GM21619 (cell line): Measurements from ENCODE around the gene PYGM.

Experiments
- ATAC-seq: cut with Tn5 transposase; IDR thresholded peaks from one replicate; pipeline ENCODE4 v1.9.1; 2021; ENCODE audit not compliant: unreplicated experiment

The PYGM gene

DNA sequence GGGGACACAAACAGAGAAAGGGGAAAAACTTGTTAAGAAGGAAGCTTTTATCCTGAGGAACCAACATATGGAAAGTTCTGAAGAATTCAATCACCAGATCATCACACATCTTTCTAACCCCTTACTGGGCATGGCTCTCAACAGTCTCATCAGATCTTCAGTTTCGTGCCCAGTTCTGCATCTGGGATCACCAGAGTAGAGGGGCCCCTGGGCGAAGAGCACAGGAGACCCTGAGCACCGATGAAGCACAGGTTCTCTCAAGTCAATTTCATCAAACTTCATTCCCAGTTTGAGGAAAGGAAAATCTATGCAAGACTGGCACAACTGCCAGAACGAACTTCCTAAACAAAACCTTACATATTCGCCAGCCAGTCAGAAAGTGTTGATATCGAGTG lies 8.5 kb upstream of the PYGM start:
- no peak for ATAC-seq

DNA sequence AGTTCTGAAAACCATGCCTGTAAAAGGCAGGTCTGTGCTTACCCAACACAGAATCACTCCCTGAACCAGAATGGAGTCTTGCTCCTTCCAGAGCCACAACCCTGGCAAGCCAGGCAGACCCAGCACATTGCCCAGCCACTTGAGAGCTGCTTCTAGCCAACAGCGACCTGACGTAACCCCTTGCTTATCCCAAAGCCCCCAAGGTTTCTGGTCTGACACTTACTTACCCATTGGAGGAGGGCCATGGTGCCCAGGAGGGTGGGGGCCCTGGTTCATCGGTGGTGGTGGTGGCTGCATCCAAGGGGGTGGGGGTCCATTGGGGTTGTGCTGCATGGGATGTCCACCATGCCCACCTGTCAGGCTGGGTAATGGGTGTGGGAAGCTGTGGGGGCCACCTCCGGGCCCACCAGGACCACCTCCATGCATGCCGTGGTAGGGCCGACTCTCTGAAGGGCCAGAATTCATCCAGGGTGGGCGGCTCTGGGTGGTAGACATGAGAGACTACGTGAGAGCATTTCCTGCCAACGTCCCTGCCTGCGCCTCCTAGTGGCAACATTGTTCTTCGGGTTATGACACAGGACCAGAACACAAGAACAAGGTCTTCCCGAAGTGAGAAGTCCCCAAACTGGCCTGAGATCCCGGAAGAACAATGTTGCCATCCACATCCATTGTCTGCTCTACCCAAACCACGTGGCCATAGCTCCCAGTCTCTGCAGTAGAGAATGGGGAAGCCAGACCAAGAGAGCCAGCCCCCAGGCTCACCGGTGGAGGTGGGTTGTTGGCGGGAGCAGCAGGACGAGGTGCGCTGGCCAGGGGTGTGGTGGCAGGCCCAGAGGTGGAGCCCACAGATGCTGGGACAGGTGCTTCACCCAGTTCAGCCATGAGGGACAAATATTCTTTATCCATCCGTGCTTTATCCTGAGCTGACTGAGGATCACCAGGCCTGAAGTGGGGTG lies 7.8 kb upstream of the PYGM start:
- ATAC-seq: no peak

DNA sequence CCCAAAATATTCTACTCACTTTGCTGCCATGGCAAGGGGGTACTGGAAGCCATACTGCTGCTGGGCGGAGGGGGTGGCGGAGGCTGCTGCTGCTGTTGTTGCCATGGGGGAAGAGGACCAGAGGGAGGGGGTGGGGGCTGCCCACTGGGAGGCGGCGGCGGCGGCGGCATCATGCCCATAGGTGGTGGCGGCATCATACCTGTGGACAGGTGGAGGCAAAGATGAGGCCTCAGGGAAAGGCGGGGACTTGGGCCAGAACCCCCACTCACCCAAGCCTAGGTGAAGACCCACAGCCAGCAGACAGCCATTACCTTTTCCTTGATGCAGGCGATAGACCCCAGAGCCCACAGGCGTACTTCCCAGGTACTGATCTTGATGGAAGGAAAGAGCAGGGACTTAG lies 7.1 kb upstream of the PYGM start:
- ATAC-seq: no peak

DNA sequence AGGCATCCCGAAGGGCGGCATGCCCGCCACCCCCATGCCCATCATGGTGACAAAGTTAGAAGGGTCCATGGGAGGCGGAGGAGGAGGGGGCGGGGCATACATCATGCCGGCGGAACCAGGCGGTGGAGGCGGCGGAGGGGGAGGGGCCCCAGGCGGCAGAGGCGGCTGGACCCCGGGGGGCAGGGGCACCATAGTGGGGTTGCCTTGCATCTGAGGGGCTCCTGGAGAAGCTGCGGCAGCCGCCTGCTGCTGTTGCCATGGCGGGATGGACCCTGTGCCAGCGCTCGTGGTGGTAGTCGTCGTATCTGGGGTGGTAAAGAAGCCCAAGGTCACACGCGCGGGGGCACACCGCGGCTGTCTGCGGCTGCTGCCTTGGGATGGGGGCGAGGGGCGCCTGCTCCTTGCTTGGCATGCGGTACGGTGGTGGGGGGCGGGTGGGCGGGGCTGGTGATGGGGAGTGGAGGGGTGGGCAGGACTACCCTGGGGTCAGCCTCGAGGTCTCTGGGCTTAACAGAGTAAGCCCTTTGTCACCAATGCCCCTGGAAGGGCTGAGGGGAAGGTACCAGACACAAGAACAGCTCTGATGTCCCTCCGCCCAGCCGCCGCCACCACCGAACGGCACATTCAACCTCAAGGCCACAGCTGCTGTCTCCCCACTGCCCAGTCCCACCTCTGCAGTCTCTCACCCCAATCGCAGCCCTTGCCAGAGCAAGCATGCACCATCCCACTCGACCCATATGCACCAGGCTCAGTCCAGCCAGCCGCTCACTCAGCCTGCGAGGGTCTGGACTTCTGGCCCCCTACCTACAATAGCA lies 6.3 kb upstream of the PYGM start:
- ATAC-seq: no peak

DNA sequence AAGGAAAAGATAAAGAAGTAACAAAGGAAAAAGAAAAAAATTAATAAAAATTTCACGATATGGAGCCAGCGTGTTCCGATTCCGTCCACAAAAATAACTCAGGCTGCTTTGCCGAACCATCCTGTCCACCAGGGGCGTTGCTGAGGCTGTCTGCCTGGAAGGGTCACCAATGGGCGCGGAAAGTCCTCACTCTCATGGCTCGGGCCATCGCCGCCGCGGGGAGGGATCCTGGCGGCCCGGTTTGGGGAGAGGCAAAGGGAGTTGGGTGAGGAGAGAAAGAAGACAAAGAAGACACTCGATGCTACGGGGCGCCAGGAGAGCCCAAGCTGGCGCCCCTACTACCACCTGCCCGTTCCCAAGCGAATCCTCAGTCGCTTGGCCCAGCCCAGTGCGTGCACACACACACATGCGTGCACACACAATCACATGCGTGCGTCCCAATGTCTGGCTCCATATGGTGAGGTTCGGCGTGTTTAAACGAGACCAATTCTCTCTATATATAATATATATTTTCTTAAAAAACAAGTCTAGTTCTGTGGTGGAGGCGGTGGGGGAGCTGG lies 5.6 kb upstream of the PYGM start:
- ATAC-seq: no peak

DNA sequence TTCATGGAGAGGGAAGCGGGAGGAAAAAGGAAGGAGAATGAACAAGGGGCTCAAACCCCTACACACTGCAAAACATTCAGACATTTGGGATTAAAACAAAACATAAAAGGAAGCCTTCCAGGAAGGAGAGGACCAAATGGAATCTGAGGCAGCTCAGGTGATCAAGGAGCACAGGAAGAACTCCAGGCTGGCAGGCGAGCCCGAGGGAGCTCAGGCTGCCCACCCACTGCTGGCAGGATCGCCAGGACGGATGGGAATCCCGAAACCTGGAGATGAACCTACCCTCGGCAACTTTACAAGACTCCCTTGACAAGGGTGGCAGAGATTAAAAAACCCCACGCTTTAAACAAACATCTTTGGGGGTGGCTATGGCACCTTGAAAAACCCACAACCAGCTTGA lies 5.0 kb upstream of the PYGM start:
- ATAC-seq: no peak

DNA sequence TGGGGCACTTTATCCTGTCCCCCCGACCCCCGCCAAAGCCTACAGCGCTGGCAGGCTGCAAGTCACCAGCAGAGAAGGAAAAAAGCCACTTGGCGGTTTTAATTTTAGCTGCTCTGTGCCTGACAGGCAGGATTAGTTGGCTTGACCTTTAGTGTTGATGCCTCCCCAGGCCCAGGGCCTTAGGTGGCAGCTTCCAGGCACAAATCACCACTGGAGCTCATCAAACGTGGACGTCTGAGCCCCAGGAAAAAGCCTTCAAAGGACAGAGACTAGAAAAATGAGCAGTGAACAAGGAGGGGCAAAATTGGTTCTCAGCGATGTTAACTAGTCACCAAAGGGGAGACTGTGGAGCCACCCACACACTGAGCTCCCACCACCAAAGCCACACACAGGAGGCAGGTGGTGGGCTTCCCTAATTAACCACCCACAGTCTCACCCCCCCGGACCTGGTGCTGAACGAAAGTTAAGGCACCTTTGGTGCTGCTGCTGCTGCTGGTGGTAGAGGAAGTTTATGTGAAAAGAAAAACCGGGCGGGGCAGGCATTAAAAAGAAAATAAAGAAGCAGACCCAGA lies 4.4 kb upstream of the PYGM start:
- ATAC-seq: no peak

DNA sequence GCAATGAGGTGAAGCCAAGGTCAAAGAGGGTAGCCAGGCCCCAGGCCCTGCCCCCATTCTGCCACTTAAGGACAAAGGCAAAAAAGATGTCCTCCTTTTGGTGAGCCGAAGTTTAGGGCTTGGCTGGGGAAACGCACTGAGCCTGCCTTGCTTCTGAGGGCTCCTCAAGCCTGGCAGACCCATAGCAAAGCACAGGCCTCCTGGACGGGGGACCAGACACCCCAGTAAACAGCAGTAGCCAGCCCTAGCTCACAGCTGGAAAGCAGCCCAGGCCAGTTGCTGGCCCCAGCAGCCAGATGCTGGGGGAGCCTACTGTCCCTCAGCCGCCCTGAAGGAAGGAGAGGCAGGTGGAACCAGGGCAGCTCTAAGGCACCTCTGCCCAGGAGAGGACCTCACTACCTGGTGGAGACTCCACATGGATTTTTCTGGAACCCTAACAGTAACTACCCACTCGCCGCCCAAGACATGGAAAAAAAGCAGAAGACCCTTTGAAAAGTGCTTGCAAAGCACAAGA lies 3.8 kb upstream of the PYGM start:
- no peak for ATAC-seq

DNA sequence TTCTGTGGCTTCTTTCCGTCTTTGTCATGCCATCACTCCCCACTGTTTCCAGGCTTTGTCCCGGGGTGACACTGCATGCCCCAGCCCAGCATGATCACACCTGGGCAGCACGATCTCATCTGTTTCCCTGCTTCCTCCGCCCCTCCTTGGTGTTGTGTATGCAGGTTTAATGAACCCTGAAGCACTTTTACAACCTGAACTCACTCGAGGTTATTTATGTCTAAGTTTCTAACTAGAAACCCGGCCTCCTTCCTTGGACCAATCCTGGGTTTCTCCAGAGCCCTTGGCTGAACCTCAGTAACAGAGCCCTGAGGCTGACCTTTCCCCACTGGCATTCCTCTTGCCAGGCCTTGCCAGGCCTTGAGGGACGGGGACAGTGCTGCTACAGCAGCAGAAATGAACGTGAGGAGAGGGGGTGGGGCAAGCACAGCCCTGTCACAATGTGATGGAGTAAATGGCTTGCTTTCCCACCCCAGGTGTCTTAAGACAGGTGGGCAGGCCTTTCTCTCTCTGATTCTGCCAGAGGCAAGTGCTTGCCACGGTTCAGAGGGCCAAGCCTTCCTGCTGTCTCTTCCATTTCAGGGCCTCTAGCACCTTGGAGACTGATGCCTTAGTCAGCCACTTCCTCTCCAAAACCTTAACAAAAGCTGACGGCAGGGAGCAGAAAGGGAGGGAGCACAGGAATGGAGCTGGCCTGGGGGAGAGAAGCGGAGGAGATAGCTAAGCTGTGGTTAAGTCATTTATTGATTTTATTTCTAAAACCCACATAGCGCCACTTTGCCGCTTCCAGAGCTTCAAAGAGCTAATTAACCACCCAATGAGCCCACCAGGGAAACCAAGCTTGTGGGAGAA lies 3.1 kb upstream of the PYGM start:
- no peak for ATAC-seq

- ATAC-seq: no peak
Measured at GRCh38 chr11:64762277-64762673, 2.5 kb upstream of the PYGM start.

DNA sequence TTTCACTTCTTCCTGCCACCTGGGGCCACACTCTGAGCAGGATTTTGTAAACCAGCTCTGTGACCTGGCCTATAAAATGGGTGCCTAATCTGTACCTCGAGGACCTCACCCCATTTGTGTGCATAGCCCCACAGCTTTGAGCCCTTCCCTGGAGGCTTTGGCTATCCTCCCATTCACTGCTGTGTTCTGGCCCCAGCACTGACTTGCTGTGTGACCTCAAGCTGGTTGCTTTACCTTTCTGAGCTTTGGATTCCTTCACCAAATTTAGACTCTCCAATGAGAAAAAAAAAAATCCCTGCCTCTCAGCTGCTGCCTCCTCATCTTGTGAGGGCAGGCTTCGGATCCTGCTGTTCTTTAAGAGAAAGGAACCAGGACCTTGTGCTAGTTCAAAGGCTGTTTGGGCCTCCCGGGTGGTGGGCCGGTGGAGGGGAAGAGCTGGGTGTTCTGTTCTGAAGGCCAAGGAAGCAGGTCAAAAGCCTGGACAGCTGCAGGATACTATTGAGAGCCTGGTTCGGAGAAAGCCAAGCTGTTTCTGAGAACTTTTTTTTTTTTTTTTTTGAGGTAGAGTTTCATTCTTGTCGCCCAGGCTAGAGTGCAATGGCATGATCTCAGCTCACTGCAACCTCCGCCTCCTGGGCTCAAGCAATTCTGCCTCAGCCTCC lies 1.1 kb upstream of the PYGM start:
- ATAC-seq: no peak

DNA sequence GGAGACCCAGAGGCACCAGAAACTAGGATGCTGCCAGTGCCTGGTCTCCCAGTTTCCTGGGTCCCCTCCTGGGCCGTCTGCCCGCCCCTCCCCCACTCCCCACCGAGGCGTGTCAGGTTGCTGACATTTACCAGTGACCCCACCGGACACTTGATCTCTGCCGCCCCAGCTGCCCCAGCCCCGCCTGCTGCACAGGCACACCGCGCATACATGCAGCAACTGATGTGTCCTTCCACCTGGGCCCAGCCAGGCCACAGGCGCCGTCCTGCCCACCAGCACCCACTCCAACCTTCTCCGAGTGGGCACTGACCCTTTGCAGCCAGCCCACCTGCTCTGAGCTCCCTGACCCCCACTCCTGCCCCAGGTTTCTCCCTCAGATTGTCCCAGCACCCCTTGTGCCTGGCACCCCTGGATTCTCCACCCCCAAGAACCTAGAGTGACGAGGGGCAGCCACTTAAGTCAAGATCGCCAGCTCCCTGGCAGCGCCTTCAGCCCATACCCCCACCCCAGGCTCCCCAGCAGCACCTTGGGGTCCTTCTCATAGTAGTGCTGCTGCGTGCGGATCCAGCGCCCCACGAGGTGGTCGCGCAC lies 548 bp downstream of the PYGM start:
- no peak for ATAC-seq

DNA sequence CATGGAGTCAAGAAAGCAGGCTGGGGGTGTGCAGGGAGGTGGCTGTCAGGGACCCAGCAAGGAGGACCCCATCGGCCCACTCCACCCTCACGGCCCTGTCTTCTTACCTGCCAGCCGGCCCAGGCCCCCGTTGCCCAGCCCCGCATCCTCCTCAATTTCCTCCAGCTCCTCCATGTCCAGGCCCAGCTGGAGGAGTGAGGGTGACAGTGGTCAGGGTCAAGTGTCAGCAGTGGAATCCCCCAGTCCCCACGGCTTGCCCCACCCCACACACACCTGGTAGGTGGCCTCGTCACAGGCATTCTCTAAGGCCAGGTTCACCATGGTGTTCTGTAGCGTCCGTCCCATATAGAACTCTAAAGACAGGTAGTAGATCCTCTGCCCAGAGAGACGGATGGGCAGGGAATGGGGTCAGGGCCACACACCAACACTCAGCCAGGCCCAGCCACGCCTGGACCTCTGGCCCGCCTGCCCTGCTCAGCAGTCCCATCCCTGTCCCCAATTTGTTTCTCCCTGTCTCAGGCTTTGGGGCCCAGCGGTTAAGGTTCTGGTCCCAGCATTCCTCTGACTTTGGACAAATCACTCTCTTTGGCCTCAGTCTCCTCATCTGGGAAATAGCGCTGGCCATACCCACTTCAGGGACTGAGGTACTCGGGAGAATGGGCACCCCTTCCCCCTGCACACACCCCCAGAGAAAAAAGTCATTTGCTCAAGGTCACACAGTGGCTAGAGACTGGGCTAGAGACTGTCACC lies 1.3 kb downstream of the PYGM start:
- no peak for ATAC-seq

GRCh38 chr11:64757549-64758329 lies 2.0 kb downstream of the PYGM start:
- no peak for ATAC-seq

DNA sequence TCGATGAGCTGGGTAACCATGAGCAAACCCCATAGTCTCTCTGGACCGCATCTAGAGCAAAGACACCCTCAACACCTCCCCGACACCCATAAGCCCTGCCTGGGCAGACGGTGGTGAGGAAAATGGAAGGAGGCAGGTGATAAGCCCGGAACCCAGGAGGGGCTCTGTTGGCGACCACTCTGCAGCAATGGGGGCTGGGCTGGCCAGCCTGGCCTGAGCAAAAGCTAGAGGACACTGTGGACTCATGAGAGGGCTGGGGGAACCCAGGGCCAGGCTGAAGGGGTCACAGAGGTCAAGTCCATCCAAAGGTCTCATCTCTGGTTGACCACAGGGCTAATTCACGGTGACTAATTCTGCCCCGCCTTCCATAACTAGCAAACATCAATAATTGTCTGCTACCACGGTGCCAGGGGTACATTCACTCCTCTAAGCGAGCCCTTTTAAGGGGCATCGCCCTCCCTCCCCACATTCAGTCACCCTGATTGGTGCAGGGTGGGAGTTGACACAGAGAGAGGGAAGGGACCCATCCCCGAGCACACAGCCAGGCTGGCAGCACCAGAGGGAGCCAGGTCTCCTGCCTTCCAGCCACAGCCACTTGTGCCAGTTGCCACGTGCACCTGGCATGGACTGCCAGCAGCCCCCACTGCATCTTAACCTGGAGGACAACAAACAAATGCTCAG lies 4.0 kb downstream of the PYGM start:
- no peak for ATAC-seq

DNA sequence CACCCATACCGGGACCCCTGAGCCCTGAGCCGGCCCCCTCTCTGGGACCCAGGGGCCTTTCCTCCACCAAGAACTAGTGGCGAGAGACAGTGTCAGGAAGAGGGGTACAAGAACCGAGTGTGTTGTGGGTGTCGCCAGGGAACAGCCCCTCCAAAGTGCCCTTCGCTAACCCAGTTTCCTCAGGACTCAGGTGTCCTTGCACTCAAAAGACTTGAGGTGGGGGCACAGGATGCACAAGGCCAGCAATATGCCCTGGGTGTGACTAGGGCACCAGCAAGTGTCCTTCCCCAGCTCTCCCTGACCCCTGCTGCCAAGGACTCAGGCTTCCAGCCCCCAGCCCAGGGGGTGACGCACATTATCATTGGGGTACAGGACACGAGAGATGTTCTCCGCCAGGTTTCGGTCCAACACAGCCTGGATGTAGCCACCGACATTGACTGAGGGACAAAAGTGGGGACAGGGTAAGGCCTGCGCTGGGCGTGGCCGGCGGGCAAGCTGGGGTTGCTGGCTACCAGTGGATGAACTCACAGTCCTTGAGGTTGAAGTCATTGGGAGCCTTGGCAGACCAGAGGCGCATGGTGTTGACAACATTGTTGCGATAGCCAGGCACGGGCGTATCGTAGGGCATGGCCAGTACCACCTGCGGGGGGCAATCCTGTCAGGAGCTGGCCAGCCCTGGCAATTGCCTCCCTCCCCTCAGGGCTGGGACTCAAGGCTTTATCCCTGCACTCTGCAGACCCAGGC lies 4.7 kb downstream of the PYGM start:
- no peak for ATAC-seq
